Colon (tissue), 2 donors: ENCODE measurements around the gene SSBP2.

Experiments
- FAIRE-seq: peaks from 2 replicates; lab custom pipeline; 2012; peaks lifted over from hg19 to GRCh38; lab: Jason Lieb, UNC
- donor health status: control.
- donor health status: control.

SSBP2 gene

DNA sequence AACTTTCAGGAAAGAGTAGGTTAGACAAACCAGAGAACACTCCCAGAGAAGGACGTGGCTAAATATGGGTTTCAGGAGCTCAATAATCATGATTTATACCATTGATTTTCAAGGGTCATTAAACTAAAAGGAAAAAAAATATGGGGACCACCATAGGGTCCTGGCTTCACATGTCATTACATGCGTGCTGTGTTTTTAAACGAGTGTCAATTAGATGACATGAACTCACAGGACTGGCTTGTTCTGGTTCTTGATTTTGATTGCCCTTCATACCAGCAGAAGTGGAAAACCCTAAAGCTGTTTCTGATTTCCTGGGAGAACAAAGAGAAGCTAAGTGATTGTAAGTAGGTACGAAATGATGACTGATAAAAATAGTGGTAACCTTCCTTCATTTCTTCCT, 362.7 kb downstream of the SSBP2 start:
- no peak for FAIRE-seq

DNA sequence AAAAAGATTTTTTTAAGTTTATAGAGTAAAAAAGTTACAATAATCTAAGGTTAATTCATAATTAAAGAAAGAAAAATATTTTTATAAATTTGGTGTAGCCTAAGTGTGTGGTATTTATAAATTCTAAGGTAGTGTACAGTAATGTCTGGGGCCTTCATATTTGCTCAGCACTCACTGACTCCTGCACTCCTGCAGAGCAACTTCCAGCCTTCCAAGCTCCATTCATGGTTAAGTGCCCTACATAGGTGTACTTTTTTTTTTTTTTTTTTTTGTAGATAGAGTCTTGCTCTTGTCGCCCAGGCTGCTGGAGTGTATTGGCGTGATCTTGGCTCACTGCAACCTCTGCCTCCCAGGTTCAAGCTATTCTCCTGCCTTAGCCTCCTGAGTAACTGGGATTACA, 367.0 kb downstream of the SSBP2 start:
- FAIRE-seq = no peak

DNA sequence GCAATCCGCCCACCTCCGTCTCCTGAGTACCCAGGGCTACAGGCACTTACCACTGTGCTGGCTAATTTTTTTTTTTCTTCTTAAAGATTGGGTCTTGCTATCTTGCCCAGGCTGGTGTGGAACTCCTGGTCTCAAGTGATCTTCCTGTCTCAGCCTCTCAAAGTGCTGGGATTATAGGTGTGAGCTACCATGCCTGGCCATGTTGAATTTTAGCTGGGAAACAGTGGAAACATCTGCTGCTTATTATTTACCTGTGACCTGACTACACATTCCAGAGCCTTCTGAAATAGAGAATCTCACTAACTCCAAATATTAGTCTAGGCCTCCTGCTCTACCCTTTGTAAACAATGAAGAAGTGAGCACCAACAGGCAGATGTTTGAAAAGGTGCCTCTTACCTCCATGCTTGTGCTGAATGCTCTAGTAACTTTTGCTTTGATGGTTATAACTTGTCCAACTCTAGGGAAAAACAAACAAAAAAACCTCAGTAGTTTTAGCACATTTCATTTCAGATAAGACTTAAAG, 379.5 kb downstream of the SSBP2 start:
- FAIRE-seq = no peak

DNA sequence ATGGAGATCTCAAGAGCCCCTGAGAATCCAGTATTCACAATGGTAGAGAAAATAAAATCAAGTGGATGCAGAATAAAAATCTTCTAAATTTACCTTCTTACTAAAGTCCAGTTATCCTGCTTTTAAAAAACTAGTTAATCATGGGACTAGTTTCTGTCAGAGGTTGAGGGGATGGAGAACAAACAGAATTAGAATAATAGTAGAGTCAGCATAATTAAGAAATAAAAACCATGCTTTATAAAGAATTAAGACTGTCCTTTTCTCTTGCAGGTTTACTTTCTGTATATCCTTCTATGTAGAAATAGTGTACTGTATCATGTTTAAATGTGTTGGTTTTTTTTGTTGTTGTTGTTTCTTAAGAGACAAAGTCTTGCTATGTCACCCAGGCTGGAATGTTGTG, 380.0 kb downstream of the SSBP2 start:
- no peak for FAIRE-seq

DNA sequence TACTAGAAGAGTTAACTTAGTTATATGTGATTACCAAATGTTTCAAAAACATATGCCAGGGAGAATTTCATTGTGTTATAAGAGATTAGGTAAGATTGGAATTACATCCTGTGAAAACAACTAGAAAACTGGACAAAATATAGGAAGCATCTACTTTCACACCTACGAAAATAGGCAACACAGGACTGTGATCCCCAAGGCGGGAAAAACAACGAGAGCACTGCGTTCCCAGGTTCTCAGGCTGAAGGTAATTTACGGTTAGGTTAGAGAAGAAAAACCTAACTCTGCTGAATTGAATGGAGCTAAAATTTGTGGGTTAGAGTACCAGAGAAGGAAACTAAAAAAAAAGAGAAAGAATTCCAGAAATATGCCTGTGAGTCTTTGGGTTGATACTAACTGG, 385.4 kb downstream of the SSBP2 start:
- no peak for FAIRE-seq

DNA sequence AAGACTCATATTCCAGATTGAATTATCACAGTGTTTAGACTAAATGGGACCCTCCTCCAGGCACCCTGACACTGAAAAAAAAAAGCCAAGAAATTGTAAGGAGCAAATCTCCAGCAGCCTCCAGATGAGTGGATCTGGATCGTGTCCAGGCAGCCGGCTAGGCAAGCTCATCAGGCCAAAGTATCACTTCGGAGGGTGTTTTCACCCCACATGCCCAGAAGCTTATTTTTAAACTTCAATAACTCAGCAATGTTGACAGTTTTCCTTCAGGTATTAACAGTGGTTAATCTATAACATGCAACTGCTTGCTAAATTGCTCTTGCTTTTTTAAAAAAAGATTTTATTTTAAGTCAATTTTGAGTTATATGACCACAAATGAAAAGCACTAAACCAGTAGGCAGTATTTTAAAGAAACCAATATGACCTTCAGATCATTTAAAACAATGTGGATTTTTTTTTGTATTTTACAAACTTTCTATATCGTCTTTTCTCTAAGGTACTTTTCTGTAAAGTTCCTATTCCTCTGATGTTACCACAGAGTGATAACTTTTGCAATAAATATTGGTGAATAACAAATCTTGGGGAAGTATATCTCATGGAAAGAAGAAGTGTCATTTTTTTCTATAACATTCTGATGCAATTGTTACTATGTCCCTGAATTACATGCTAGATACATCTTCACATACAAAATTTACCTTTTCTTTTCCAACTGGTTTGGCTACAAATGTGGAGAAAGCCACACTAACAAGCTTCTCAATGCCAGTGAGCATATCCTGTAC, 387.6 kb downstream of the SSBP2 start:
- no peak for FAIRE-seq
